ENCODE data around the gene APOBEC3G.
A peak's percentile ranks its signal among the peaks of the same experiment; 100 is the strongest.
"Not testable (repeated sequence)": the region's sequence is repeated elsewhere in the genome, so short reads cannot be mapped to it uniquely, and the experiment has no call there.

Gene APOBEC3G

GRCh38 chr22:39039306-39040126, 37.6 kb upstream of the APOBEC3G start:
- DNase-seq (ENCODE audit: low read depth, low spot score), result no peak
- H3K4me3 ChIP-seq (ENCODE audit: low read depth, low read length), result no peak overlapping the region
- TF ChIP-seq CTCF (IDR thresholded peaks at IDR 0.05; ENCODE audit: insufficient read depth, low read length, missing control alignments), result no peak
- ChIA-PET CTCF (interaction anchor here (0.8 to 2.0 kb wide), 3 partner anchors 11 to 170 kb away, joined by 3 to 5 read pairs (median 3); no protein-coding TSS in a partner anchor), POLR2A (no interaction called here)

GRCh38 chr22:39040155-39040537, 36.9 kb upstream of the APOBEC3G start:
- POLR2A ChIA-PET; DNase-seq (ENCODE audit: low read depth, low spot score): not testable (repeated sequence)
- H3K4me3 ChIP-seq (ENCODE audit: low read depth, low read length), result peak overlapping the region; percentile 32
- CTCF ChIA-PET, result interaction anchor here (0.8 to 1.0 kb wide), 2 partner anchors 11 to 19 kb away, joined by 3 read pairs; no protein-coding TSS in a partner anchor

GRCh38 chr22:39040538-39041296, 36.4 kb upstream of the APOBEC3G start, which contains the start of gene APOBEC3F:
TSS of gene APOBEC3F (plus strand) at chr22:39040864. CDS start at chr22:39040961, 97 bp downstream.
- POLR2A ChIA-PET; DNase-seq (ENCODE audit: low read depth, low spot score): not testable (repeated sequence)
- H3K4me3 ChIP-seq (ENCODE audit: low read depth, low read length), result peak within 1 kb of the TSS; percentile 72
- CTCF ChIA-PET, result interaction anchor here (0.8 kb wide), 1 partner anchor 19 kb away, joined by 3 read pairs; no protein-coding TSS in a partner anchor

- H3K4me3 ChIP-seq (ENCODE audit: low read depth, low read length), result no peak overlapping the region
- DNase-seq (ENCODE audit: low read depth, low spot score), result no peak
- POLR2A ChIA-PET, result no interaction called here
These were observed 35.2 kb upstream of the APOBEC3G start for GRCh38 chr22:39041908-39042307.

GRCh38 chr22:39043063-39043462, 34.0 kb upstream of the APOBEC3G start:
- DNase-seq (ENCODE audit: low read depth, low spot score); H3K4me3 ChIP-seq (ENCODE audit: low read depth, low read length); CTCF ChIA-PET; POLR2A ChIA-PET: not testable (repeated sequence)

More at GRCh38 chr22:39041908-39042307, 35.2 kb upstream of the APOBEC3G start:
- TF ChIP-seq CTCF (IDR thresholded peaks at IDR 0.05; ENCODE audit: insufficient read depth, low read length, missing control alignments), result no peak
- CTCF ChIA-PET, result no interaction called here

GRCh38 chr22:39045136-39045535, 31.9 kb upstream of the APOBEC3G start:
- CTCF ChIA-PET; POLR2A ChIA-PET; DNase-seq (ENCODE audit: low read depth, low spot score); H3K4me3 ChIP-seq (ENCODE audit: low read depth, low read length): not testable (repeated sequence)

- ChIA-PET CTCF (interaction anchor here (0.6 to 1.3 kb wide), 3 partner anchors 16 to 280 kb away, joined by 3 to 4 read pairs (median 3); no protein-coding TSS in a partner anchor), POLR2A (interaction anchor here (0.6 kb wide), 1 partner anchor 54 kb away, joined by 3 read pairs; no protein-coding TSS in a partner anchor)
These were observed 27.6 kb upstream of the APOBEC3G start for GRCh38 chr22:39049486-39049885.

GRCh38 chr22:39051844-39052495, 25.1 kb upstream of the APOBEC3G start:
- POLR2A ChIA-PET; DNase-seq (ENCODE audit: low read depth, low spot score); CTCF ChIA-PET; H3K4me3 ChIP-seq (ENCODE audit: low read depth, low read length): not testable (repeated sequence)

More at GRCh38 chr22:39049486-39049885, 27.6 kb upstream of the APOBEC3G start:
- not testable (repeated sequence) for DNase-seq (ENCODE audit: low read depth, low spot score); H3K4me3 ChIP-seq (ENCODE audit: low read depth, low read length)

- TF ChIP-seq CTCF (IDR thresholded peaks at IDR 0.05; ENCODE audit: insufficient read depth, low read length, missing control alignments), result no peak
- POLR2A ChIA-PET, result no interaction called here
- H3K4me3 ChIP-seq (ENCODE audit: low read depth, low read length), result no peak overlapping the region
- DNase-seq (ENCODE audit: low read depth, low spot score), result no peak
- CTCF ChIA-PET, result no interaction called here
These were observed 21.4 kb upstream of the APOBEC3G start for GRCh38 chr22:39055658-39056057.

GRCh38 chr22:39061290-39061689, 15.8 kb upstream of the APOBEC3G start:
- H3K4me3 ChIP-seq (ENCODE audit: low read depth, low read length); DNase-seq (ENCODE audit: low read depth, low spot score); POLR2A ChIA-PET; CTCF ChIA-PET: not testable (repeated sequence)

GRCh38 chr22:39061951-39062350, 15.1 kb upstream of the APOBEC3G start:
- H3K4me3 ChIP-seq (ENCODE audit: low read depth, low read length); POLR2A ChIA-PET; DNase-seq (ENCODE audit: low read depth, low spot score); CTCF ChIA-PET: not testable (repeated sequence)

GRCh38 chr22:39063904-39064303, 13.2 kb upstream of the APOBEC3G start:
- CTCF ChIA-PET; H3K4me3 ChIP-seq (ENCODE audit: low read depth, low read length); DNase-seq (ENCODE audit: low read depth, low spot score); POLR2A ChIA-PET: not testable (repeated sequence)

All from AG04449 (cell line).